Ectodermal cell (in vitro differentiated cells): ENCODE measurements around the gene DYNLRB1.

ENCODE experiments used
- H3K27ac ChIP-seq: 2 replicates; pipeline ENCODE4 v1.7.0; 2013; ENCODE audit warnings: mild to moderate bottlenecking, low read depth, low read length; ENCODE audit not compliant: insufficient read depth, poor library complexity, severe bottlenecking
- H3K27me3 ChIP-seq: 2 replicates; pipeline ENCODE4 v1.7.0; 2013; ENCODE audit warnings: mild to moderate bottlenecking, low read length; ENCODE audit not compliant: insufficient read depth, control insufficient read depth, poor library complexity, severe bottlenecking
- H3K36me3 ChIP-seq: one replicate; pipeline ENCODE4 v1.7.0; 2013; ENCODE audit warnings: low read length; ENCODE audit not compliant: control insufficient read depth, insufficient read depth
- H3K4me1 ChIP-seq: one replicate; pipeline ENCODE4 v1.7.0; 2013; ENCODE audit warnings: low read length; ENCODE audit not compliant: control insufficient read depth, insufficient read depth
- H3K4me3 ChIP-seq: 2 replicates; pipeline ENCODE4 v1.7.0; 2013; ENCODE audit warnings: low read depth, low read length, control low read depth; ENCODE audit not compliant: insufficient read depth
- H3K9me3 ChIP-seq: 2 replicates; pipeline ENCODE4 v1.7.0; 2013; ENCODE audit warnings: mild to moderate bottlenecking, low read length, moderate library complexity; ENCODE audit not compliant: control insufficient read depth
- WGBS, 2 experiments: methylation state at CpG; one replicate each; pipeline ENCODE4 v1.1.7; 2013; ENCODE audit warnings: missing lambda C conversion rate in 2 of 2; 5-methylcytosine and 5-hydroxymethylcytosine counted together

Gene DYNLRB1

DNA sequence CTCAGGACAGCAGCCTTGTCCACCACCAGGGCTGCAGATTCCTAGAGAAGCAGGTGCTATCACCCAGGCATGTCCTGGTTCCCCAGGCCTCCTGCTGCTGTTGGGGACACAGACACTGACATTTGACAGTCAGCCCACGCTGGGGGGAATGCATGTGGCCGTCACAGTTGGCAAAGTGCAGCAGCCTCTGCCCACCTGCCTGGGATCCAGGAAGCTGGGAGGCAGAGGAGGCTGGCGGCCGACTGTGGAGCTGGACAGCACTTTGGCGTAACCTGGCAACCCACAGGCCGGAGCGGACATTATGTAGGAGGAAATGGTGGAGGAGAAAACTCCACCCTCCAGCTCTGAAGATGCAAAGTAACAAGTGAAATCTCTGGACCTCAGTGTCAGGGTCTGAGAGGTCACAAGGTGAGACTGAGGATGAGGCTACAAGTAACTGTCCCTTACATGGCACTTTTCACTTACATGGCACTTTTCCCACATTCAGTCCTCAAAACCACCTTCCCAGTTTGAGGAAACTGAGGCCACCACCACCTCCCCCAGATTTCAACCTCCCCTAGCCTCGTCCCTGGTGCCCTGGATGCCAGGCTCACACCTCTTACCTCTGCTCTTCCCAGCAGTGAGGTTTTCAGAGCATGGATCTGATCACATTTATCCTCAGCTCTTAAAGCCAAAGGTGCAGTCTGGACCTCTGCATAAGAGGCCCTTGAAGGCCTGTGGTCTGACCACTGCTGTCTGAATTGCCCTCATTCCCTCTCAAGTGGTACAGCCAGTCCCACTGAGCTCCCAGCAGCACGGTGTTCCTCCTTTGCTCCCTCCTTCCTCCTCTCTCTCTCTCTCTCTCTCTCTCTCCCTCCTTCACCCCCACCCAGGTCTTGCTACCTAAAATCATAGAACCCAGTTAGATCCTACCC lies 51.0 kb downstream of the DYNLRB1 start:
- H3K4me3 ChIP-seq = no peak overlapping the region
- H3K27me3 ChIP-seq = no peaks in the 10 kb centered on the region
- no peaks in the 10 kb centered on the region for H3K4me1 ChIP-seq
- H3K36me3 ChIP-seq = no peaks in the 10 kb centered on the region
- no peaks in the 10 kb centered on the region for H3K9me3 ChIP-seq
- H3K27ac ChIP-seq = no peak overlapping the region
- 90 to 92% methylated on average over 9 of the region's 9 CpGs for WGBS, 2 experiments

GRCh38 chr20:34567892-34568865 lies 52.0 kb downstream of the DYNLRB1 start:
- Histone ChIP-seq H3K27ac (no peak overlapping the region), H3K27me3 (no peaks in the 10 kb centered on the region), H3K36me3 (no peaks in the 10 kb centered on the region), H3K4me1 (no peaks in the 10 kb centered on the region), H3K9me3 (no peaks in the 10 kb centered on the region), H3K4me3 (no peak overlapping the region)
- 84 to 85% methylated on average over 15 of the region's 15 CpGs for WGBS, 2 experiments

DNA sequence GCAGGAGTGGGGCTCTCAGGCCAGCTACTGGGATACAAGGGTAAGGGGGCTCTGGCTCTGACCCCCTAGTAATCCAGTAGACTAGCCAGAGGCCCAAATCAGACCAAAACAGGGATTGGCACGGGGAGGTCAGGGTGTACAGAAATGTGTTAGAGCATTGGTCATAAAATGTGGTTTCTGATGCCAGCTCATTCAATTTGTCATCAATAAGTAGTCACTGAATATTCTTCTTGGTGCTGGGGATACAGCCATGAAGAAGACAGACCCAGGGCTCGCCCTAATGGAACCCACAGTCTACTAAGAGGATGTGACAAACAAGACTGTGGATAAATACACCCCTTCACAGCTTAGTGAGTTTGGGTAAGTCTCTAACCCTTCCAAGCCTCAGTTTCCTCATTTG lies 53.4 kb downstream of the DYNLRB1 start:
- 92 to 100% methylated on average over 2 of the region's 2 CpGs for WGBS, 2 experiments
- Histone ChIP-seq H3K36me3 (peaks cover 4% of the 10 kb centered on the region), H3K4me3 (no peak overlapping the region), H3K27me3 (no peaks in the 10 kb centered on the region), H3K27ac (no peak overlapping the region), H3K4me1 (no peaks in the 10 kb centered on the region), H3K9me3 (no peaks in the 10 kb centered on the region)

DNA sequence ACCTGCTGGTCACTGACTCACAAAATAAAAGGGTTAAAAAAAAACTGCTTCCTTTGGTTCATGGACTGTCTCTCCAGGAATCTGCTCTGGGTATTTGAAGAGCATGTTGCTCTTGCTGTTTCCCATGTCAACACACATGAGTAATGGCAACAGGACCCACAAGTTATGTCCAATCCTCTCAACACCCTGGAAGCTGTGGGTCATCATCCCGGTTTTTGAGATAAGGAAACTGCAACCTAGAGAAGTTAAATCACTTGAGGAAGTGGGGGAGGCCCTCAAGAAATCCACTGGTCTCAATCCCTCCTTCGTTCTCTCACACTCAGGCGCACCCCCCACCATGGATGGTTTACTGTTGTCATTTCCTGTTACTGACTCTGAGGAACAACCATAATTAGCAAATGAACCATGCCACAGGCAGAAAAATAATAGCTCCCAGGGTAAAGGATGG lies 54.7 kb downstream of the DYNLRB1 start:
- Histone ChIP-seq H3K4me1 (no peaks in the 10 kb centered on the region), H3K27ac (no peak overlapping the region), H3K27me3 (no peaks in the 10 kb centered on the region), H3K36me3 (peaks cover 4% of the 10 kb centered on the region), H3K9me3 (no peaks in the 10 kb centered on the region), H3K4me3 (no peak overlapping the region)
- WGBS, 2 experiments = 88 to 93% methylated on average over 3 of the region's 3 CpGs

- 94 to 97% methylated on average over 4 to 5 of the region's 5 CpGs for WGBS, 2 experiments
- no peaks in the 10 kb centered on the region for H3K27me3 ChIP-seq
- H3K4me1 ChIP-seq = no peaks in the 10 kb centered on the region
- H3K27ac ChIP-seq = no peak overlapping the region
- H3K36me3 ChIP-seq = peaks cover 4% of the 10 kb centered on the region
- no peak overlapping the region for H3K4me3 ChIP-seq
- H3K9me3 ChIP-seq = no peaks in the 10 kb centered on the region
Measured at GRCh38 chr20:34571753-34572152, 55.5 kb downstream of the DYNLRB1 start.

- Histone ChIP-seq H3K4me1 (no peaks in the 10 kb centered on the region), H3K27me3 (no peaks in the 10 kb centered on the region), H3K27ac (no peak overlapping the region), H3K9me3 (no peaks in the 10 kb centered on the region), H3K36me3 (peaks cover 4% of the 10 kb centered on the region), H3K4me3 (no peak overlapping the region)
- WGBS, 2 experiments = 93 to 94% methylated on average over 7 of the region's 7 CpGs
Measured at GRCh38 chr20:34573541-34574300, 57.5 kb downstream of the DYNLRB1 start.

DNA sequence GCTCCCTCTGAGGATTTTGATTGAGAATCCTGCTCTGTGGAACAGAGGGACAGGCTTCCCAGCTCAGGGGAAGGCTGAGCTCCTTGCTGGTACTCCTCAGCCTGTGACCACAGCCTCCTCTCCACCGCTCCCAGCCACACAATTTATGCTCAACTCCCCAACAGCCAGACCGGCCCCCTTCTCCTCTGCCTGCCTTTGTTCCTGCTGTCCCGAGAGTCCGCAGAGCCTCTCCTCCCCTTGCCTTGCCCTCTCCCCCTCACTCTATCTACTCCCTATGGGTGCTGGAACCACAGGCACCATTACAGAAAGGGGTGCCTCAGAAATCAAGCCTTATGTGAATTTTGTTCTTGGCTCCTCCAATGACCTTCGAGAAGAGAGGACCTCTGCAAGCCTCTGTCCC lies 58.2 kb downstream of the DYNLRB1 start:
- no peaks in the 10 kb centered on the region for H3K27me3 ChIP-seq
- H3K9me3 ChIP-seq = no peaks in the 10 kb centered on the region
- no peak overlapping the region for H3K27ac ChIP-seq
- H3K4me1 ChIP-seq = no peaks in the 10 kb centered on the region
- H3K4me3 ChIP-seq = no peak overlapping the region
- WGBS, 2 experiments = 93 to 94% methylated on average over 5 of the region's 5 CpGs
- H3K36me3 ChIP-seq = peaks cover 4% of the 10 kb centered on the region

- Histone ChIP-seq H3K4me3 (no peak overlapping the region), H3K27me3 (no peaks in the 10 kb centered on the region), H3K4me1 (no peaks in the 10 kb centered on the region), H3K36me3 (peaks cover 4% of the 10 kb centered on the region), H3K9me3 (no peaks in the 10 kb centered on the region), H3K27ac (no peak overlapping the region)
- 93% methylated on average over 6 of the region's 6 CpGs for WGBS, 2 experiments
Measured at GRCh38 chr20:34574861-34575260, 58.6 kb downstream of the DYNLRB1 start.

GRCh38 chr20:34575271-34575670 lies 59.0 kb downstream of the DYNLRB1 start:
- H3K9me3 ChIP-seq = no peaks in the 10 kb centered on the region
- WGBS, 2 experiments = 94 to 96% methylated on average over 5 of the region's 5 CpGs
- no peaks in the 10 kb centered on the region for H3K27me3 ChIP-seq
- H3K36me3 ChIP-seq = peaks cover 4% of the 10 kb centered on the region
- no peaks in the 10 kb centered on the region for H3K4me1 ChIP-seq
- no peak overlapping the region for H3K4me3 ChIP-seq
- no peak overlapping the region for H3K27ac ChIP-seq
